Hepatocyte (in vitro differentiated cells): Measurements from ENCODE around the gene FBN1.

Experiments used
- EZH2 ChIP-seq: fragments of 200-600 bp; sonication (generic); IDR thresholded peaks from 2 replicates; pipeline ENCODE4 v1.6.1; 2016; ENCODE audit warnings: antibody characterized with exemption, mild to moderate bottlenecking, borderline replicate concordance
- EZH2phosphoT487 ChIP-seq: fragments of 200-600 bp; sonication (generic); IDR thresholded peaks from one replicate; pipeline ENCODE4 v1.6.1; 2018; ENCODE audit warnings: antibody characterized with exemption, mild to moderate bottlenecking, low read depth, moderate library complexity; ENCODE audit not compliant: unreplicated experiment, severe bottlenecking
- TF ChIP-seq, protein P1 (sequence below): fragments of 200-600 bp; sonication (generic); IDR thresholded peaks from 2 replicates; pipeline ENCODE4 v1.5.1; 2016; ENCODE audit warnings: antibody characterized with exemption, mild to moderate bottlenecking; ENCODE audit not compliant: poor library complexity

GRCh38 chr15:48408327-48408726 lies 237.2 kb downstream of the FBN1 start:
- TF ChIP-seq, protein P1, sequence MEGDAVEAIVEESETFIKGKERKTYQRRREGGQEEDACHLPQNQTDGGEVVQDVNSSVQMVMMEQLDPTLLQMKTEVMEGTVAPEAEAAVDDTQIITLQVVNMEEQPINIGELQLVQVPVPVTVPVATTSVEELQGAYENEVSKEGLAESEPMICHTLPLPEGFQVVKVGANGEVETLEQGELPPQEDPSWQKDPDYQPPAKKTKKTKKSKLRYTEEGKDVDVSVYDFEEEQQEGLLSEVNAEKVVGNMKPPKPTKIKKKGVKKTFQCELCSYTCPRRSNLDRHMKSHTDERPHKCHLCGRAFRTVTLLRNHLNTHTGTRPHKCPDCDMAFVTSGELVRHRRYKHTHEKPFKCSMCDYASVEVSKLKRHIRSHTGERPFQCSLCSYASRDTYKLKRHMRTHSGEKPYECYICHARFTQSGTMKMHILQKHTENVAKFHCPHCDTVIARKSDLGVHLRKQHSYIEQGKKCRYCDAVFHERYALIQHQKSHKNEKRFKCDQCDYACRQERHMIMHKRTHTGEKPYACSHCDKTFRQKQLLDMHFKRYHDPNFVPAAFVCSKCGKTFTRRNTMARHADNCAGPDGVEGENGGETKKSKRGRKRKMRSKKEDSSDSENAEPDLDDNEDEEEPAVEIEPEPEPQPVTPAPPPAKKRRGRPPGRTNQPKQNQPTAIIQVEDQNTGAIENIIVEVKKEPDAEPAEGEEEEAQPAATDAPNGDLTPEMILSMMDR = no peak
- TF ChIP-seq EZH2 (no peak), EZH2phosphoT487 (no peak)
